HepG2 (cell line): ENCODE results near the gene JPH2.

ENCODE experiments used
- ARNT2 ChIP-seq: sonication (generic); formaldehyde crosslinking; IDR thresholded peaks from 2 replicates; pipeline ENCODE4 v1.8.0; 2022; ENCODE audit warnings: mild to moderate bottlenecking, low read depth, missing genetic modification reagents, moderate library complexity
- ATF3 ChIP-seq: sonication (generic); formaldehyde crosslinking; IDR thresholded peaks from 2 replicates; pipeline ENCODE4 v1.4.0; 2020; ENCODE audit warnings: missing genetic modification reagents
- ATRX ChIP-seq: sonication (generic); formaldehyde crosslinking; IDR thresholded peaks from 2 replicates; pipeline ENCODE4 v1.4.0; 2020; ENCODE audit warnings: missing genetic modification reagents, borderline replicate concordance
- EZH2 ChIP-seq: conservative IDR thresholded peaks from 2 replicates; pipeline ENCODE4 v1.6.1; 2012; ENCODE audit warnings: mild to moderate bottlenecking, low read depth, low read length, moderate library complexity

GRCh38 chr20:44153636-44154043 lies 33.3 kb downstream of the JPH2 start:
- no peak for TF ChIP-seq ATRX (CRISPR knock-in tag)
- no peak for TF ChIP-seq EZH2
- no peak for TF ChIP-seq ATF3
- TF ChIP-seq ARNT2 (CRISPR knock-in tag): no peak
